T-helper 17 cell (primary cell): ENCODE data around the gene ZNRF3. TPM values are rescaled to one million over a fixed set of nuclear protein-coding genes. Genes with fewer than 3 reads are reported as not detected.
"Not testable (repeated sequence)": the region's sequence is repeated elsewhere in the genome, so short reads cannot be mapped to it uniquely, and the experiment has no call there.

Experiments
- ATAC-seq: fragments of 150-1000 bp; cut with Tn5 transposase; 2 replicates; pipeline ENCODE4 v1.10.0; 2021; ENCODE audit warnings: mild to moderate bottlenecking, moderate library complexity
- DNase-seq, 3 donors: peaks; one replicate each; pipeline versions ENCODE4 v3.0.0 to v3.0.0-alpha.2; 2020 to 2021
- H3K9me3 ChIP-seq: one replicate; pipeline ENCODE4 v1.7.0; 2013; ENCODE audit warnings: low read length, mild to moderate bottlenecking; ENCODE audit not compliant: control insufficient read depth, poor library complexity, severe bottlenecking
- H3K27ac Mint-ChIP-seq: one replicate; pipeline ENCODE4 v1.8.0; 2022; ENCODE audit warnings: mild to moderate bottlenecking, moderate library complexity, mixed read lengths
- H3K27me3 Mint-ChIP-seq: one replicate; pipeline ENCODE4 v1.8.0; 2022; ENCODE audit warnings: mixed read lengths
- H3K36me3 Mint-ChIP-seq: one replicate; pipeline ENCODE4 v1.8.0; 2022; ENCODE audit warnings: low read depth, mixed read lengths
- H3K4me1 Mint-ChIP-seq: one replicate; pipeline ENCODE4 v1.8.0; 2022; ENCODE audit warnings: mild to moderate bottlenecking, mixed read lengths
- H3K4me3 Mint-ChIP-seq: one replicate; pipeline ENCODE4 v1.8.0; 2022; ENCODE audit warnings: mild to moderate bottlenecking, moderate library complexity, mixed read lengths
- total RNA-seq, 4 donors: library from RNA in 2 of 4; stranded (reverse) in 2 of 4; gene quantifications; one replicate each; pipeline ENCODE4 v1.2.3 and lab custom pipeline; 2022 to 2026

ZNRF3 gene
- total RNA-seq, 2 donors from 2014 or later, result 0.31 to 0.72 TPM

DNA sequence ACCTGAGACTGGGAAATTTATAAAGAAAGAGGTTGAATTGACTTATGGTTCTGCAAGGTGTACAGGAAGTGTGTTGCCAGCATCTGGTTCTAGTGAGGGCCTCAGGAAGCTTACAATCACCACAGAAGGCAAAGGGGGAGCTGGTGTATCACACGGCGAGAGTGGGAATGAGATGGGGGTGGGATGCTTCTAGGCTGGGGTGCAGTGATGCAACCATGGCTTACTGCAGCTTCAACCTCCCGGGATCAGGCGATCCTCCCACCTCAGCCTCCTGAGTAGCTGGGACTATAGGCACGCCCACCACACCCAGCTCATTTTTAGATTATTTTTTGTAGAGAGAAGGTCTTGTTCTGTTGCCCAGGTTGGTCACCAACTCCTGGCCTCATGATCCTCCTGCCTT lies 117.3 kb downstream of the ZNRF3 start:
- H3K27me3 Mint-ChIP-seq, result peaks cover 12% of the 10 kb centered on the region
- peaks cover 2% of the 10 kb centered on the region for H3K4me1 Mint-ChIP-seq
- H3K27ac Mint-ChIP-seq, result no peak overlapping the region
- DNase-seq (no peak), ATAC-seq (no peak)
- H3K36me3 Mint-ChIP-seq, result no peaks in the 10 kb centered on the region
- H3K9me3 ChIP-seq, result no peaks in the 10 kb centered on the region
- no peak overlapping the region for H3K4me3 Mint-ChIP-seq

DNA sequence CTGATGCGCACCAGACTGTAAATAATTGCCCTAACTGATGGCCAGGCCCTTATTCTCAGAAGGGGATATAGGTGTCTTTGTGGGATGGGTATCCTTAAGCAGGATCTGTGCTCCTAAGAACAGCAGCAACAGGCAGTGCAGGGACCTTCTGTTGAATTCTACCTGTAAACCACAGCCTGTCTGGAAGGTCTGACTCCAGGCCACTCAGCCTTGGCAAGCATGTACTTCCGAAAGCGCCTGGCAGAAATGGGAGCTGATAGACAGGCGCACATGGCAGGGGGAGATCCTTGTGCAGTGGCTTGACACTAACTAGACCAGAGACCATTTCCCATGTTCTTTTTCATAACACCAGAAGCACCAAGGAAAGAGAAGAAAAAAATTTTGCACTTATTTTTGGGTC lies 119.2 kb downstream of the ZNRF3 start:
- no peak for ATAC-seq

DNA sequence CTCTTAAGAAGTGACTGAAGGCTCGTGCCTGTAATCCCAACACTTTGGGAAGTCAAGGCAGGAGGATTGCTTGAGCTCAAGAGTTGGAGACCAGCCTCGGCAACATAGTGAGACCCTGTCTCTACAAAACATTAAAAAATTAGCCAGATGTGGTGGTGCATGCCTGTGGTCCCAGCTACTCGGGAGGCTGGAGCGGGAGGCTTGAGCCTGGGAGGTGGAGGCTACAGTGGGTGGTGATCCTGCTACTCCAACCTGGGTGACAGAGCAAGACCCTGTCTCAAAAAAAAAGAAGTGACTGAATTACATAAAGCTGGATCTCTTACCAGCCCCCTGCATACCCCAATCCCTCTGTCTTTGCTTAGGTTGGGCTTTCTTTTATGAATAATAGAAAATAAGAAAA lies 120.2 kb downstream of the ZNRF3 start:
- H3K27me3 Mint-ChIP-seq, result peaks cover 16% of the 10 kb centered on the region
- H3K4me1 Mint-ChIP-seq, result peaks cover 4% of the 10 kb centered on the region
- no peaks in the 10 kb centered on the region for H3K36me3 Mint-ChIP-seq
- no peak for ATAC-seq
- no peak overlapping the region for H3K27ac Mint-ChIP-seq
- no peak for DNase-seq
- H3K9me3 ChIP-seq, result no peaks in the 10 kb centered on the region
- no peak overlapping the region for H3K4me3 Mint-ChIP-seq

More for the DNA sequence above, 119.2 kb downstream of the ZNRF3 start:
- no peak overlapping the region for H3K27ac Mint-ChIP-seq
- no peak for DNase-seq
- H3K4me1 Mint-ChIP-seq, result peaks cover 4% of the 10 kb centered on the region
- H3K4me3 Mint-ChIP-seq, result no peak overlapping the region
- H3K9me3 ChIP-seq, result no peaks in the 10 kb centered on the region
- H3K27me3 Mint-ChIP-seq, result peaks cover 16% of the 10 kb centered on the region
- H3K36me3 Mint-ChIP-seq, result no peaks in the 10 kb centered on the region

DNA sequence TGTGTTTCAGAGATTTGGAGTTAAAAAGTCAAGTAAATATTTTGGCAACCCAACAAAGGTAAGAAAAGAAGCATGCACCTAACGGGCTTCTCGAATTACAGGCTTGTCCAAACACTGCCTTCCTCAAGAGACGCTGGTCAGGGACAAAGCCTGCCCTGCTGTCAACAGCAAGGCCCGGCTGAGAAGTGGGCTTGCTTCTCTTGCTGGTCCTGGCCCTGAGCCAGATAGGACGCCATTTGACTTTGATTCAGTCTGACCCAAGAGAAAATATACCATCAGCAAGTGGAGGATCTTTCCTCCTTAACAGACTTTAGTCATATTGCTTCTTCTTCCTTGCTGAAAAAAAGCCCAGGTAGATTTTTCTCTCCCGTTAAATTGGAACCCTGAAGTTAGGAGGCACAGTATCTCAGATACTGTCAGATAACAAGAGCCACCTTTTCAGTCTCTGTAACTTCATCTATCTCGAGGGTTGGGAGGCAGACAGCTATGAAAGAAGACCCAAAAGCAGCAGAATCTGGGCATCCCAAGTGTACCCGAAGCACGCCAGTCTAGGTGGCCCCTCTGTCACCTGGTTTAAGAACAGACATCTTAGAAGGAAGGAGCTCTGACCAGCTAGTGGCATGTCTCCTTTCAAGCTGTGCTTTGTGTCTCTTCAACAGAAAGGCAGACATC lies 120.7 kb downstream of the ZNRF3 start:
- peaks cover 16% of the 10 kb centered on the region for H3K27me3 Mint-ChIP-seq
- H3K4me1 Mint-ChIP-seq, result peaks cover 4% of the 10 kb centered on the region
- DNase-seq (no peak), ATAC-seq (no peak)
- H3K27ac Mint-ChIP-seq, result no peak overlapping the region
- no peaks in the 10 kb centered on the region for H3K36me3 Mint-ChIP-seq
- no peaks in the 10 kb centered on the region for H3K9me3 ChIP-seq
- no peak overlapping the region for H3K4me3 Mint-ChIP-seq

DNA sequence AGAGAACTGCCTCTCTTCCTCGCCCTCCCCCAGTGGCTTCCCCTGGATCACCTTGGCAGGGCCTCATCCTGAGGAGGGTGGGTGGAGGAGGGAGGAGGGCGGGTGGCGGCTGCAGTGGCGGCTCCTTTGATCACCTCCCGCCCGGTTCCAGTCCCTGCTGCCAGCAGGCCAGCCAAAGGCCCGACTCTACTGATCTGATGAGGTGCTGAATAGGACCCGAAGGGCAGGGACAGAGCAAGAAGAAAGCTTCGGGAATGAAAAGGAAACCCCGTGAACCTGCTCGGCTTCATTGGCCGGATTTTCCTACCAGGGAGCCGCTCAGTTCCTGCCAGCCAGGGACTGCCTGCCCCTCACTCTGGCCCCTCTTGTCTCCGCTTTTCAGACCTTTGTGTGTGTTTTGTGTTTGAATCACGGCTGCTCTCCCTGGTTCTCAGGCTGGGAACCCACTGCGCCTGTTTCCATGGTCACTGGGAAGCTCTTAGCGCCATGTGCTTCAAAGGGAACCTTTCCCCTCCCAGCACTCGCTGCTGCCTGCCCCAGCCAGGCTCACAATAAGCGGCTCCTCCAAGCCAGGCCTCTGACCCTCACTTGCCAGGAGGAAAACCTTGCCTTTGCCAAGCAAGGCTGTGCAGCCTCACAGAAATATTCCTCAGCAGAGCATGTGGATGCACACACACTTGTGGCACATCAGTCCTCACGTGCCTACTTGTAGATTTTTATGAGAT lies 121.4 kb downstream of the ZNRF3 start:
- Mint-ChIP-seq H3K4me3 (no peak overlapping the region), H3K27ac (no peak overlapping the region), H3K27me3 (peaks cover 16% of the 10 kb centered on the region), H3K4me1 (peaks cover 4% of the 10 kb centered on the region), H3K36me3 (no peaks in the 10 kb centered on the region)
- H3K9me3 ChIP-seq, result no peaks in the 10 kb centered on the region
- DNase-seq, result no peak
- ATAC-seq, result no peak

DNA sequence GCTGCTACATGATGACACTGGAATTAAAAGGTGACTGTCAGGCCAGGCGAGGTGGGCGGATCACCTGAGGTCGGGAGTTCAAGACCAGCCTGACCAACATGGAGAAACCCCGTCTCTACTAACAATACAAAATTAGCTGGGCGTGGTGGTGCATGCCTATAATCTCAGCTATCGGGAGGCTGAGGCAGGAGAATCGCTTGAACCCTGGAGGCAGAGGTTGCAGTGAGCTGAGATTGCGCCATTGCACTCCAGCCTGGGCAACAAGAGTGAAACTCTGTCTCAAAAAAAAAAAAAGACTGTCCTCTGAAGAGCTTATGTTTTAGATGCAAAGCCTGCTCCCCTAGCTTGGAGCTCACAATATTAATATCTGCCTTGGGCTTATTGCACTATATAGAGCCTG lies 122.4 kb downstream of the ZNRF3 start:
- not testable (repeated sequence) for H3K27ac Mint-ChIP-seq, H3K4me1 Mint-ChIP-seq, H3K4me3 Mint-ChIP-seq, H3K9me3 ChIP-seq, H3K36me3 Mint-ChIP-seq, ATAC-seq, DNase-seq
- H3K27me3 Mint-ChIP-seq, result peaks cover 17% of the 10 kb centered on the region

DNA sequence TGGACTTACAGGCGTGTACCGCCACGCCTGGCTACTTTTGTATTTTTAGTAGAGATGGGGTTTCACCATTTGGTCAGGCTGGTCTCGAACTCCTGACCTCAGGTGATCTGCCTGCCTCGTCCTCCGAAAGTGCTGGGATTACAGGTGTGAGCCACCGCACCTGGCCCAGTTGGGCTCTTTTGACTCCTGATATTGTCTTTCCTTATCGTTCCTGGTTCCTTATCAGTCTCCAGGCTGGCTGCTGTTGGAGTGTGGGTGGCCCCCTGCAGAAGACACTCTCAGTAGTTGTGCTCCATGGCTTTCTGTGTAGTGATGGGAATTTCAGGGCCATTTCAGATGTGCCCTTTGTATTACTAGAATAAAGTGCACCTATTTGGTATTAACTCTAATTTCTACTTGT lies 123.0 kb downstream of the ZNRF3 start:
- H3K27ac Mint-ChIP-seq, result no peak overlapping the region
- H3K27me3 Mint-ChIP-seq, result peaks cover 22% of the 10 kb centered on the region
- H3K9me3 ChIP-seq, result no peaks in the 10 kb centered on the region
- no peak for DNase-seq
- H3K36me3 Mint-ChIP-seq, result no peaks in the 10 kb centered on the region
- H3K4me1 Mint-ChIP-seq, result peaks cover 6% of the 10 kb centered on the region
- no peak overlapping the region for H3K4me3 Mint-ChIP-seq
- ATAC-seq, result no peak

DNA sequence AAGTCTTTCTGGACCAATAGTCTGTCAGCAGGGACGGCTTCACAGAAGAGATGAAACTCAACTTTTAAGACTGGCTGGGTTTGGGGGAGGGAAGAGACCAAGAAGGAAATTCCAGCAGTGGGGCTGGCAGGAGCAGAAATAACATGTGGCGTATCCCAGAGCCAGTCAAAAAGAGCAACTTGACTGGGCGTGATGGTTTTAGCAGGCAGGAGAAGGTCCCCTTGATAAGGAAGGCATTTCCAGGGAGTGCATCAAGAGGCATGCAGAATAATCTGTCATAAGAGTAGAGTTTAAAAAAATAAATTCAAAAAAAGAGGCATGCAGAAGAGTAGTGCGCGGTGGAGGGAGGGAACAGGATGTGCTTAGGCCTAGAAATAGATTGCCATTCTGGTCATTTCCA lies 125.8 kb downstream of the ZNRF3 start:
- Mint-ChIP-seq H3K27ac (no peak overlapping the region), H3K27me3 (peaks cover 17% of the 10 kb centered on the region), H3K4me3 (no peak overlapping the region), H3K36me3 (no peaks in the 10 kb centered on the region), H3K4me1 (peaks cover 6% of the 10 kb centered on the region)
- ATAC-seq (no peak), DNase-seq (no peak)
- H3K9me3 ChIP-seq, result no peaks in the 10 kb centered on the region

DNA sequence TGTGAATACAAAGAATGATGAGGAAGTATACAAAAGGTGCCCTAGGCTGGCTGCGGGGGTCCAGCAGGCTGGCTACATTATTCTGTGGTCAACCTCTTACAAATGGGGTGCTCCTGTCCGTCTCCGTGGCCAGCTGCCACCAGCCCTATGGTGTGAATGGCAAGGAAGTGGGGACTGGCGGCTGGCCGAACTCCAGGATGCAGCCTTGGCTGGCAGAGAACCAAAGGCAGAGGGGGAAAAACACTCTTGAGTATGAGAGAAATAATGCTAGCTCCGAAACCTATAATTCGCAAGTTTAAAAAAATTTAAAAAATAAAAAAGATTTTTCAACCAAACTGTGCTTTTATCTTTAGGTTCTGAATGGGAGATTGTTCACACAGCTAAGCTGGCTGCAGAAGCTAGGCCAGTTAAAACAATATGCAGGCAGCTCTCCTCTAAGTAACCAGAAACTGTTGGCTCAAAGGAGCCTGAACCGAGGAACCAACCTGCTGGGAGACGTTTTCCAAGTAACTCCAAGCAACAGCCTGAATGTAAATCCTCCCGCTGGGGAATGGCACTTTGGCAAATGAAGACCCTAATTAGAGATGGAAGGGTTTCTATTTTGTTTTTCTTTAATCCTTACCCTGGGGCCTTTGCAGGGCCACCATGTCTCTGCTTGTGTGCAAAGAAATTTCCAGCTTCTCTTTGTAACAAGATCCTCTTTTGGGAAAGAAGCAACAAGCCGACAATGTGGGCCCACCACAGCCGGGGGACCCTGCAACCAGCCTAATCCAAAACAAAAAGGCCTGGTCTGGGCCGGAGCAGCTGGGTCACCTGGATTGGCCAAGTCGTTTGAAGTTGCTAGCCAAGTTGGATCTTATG lies 128.1 kb downstream of the ZNRF3 start:
- DNase-seq (no peak), ATAC-seq (no peak)
- no peak overlapping the region for H3K4me3 Mint-ChIP-seq
- no peak overlapping the region for H3K27ac Mint-ChIP-seq
- H3K36me3 Mint-ChIP-seq, result no peaks in the 10 kb centered on the region
- peaks cover 17% of the 10 kb centered on the region for H3K27me3 Mint-ChIP-seq
- peaks cover 6% of the 10 kb centered on the region for H3K4me1 Mint-ChIP-seq
- no peaks in the 10 kb centered on the region for H3K9me3 ChIP-seq

DNA sequence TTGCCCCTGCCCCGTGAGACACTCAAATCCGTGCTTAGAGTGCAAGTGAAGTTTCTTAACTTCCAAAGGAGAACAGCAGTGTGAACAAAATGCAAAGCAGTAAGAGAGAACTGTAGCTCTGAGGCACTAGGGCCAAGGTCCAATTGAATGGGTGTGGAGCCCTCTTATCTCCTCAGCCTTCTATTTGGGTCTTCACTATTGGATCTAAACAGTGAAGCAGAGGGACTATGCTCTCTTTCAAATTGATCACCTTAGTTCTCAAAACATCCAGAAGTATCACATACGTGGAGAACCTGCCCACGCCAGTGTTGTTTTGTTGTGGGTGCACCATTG lies 128.7 kb downstream of the ZNRF3 start:
- H3K27me3 Mint-ChIP-seq, result peaks cover 13% of the 10 kb centered on the region
- ATAC-seq (no peak), DNase-seq (no peak)
- peaks cover 6% of the 10 kb centered on the region for H3K4me1 Mint-ChIP-seq
- H3K4me3 Mint-ChIP-seq, result no peak overlapping the region
- no peaks in the 10 kb centered on the region for H3K36me3 Mint-ChIP-seq
- no peak overlapping the region for H3K27ac Mint-ChIP-seq
- H3K9me3 ChIP-seq, result no peaks in the 10 kb centered on the region

DNA sequence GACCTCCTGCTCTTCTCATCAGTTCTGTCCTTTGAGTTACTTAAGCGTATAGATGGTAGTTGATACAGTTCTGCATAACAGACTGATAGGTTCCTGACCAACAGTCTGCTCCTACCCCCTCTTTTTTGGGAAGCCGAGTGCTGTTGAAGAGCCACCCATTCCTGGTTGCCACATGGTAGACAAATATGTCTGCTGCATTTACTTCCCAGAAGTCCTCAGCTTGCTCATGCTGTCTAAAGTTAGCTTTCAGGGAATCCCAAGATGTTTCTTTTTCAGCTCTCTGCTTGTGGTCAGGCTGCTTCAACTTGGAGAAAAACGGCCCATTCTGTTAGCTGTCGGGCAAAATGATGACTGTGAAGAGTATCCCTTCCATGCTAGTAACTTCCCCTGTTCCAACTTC lies 129.6 kb downstream of the ZNRF3 start:
- no peak for DNase-seq
- H3K36me3 Mint-ChIP-seq, result peaks cover under 1% of the 10 kb centered on the region
- peaks cover 6% of the 10 kb centered on the region for H3K4me1 Mint-ChIP-seq
- H3K27ac Mint-ChIP-seq, result no peak overlapping the region
- ATAC-seq, result no peak
- H3K4me3 Mint-ChIP-seq, result no peak overlapping the region
- H3K27me3 Mint-ChIP-seq, result peaks cover 20% of the 10 kb centered on the region
- H3K9me3 ChIP-seq, result no peaks in the 10 kb centered on the region

DNA sequence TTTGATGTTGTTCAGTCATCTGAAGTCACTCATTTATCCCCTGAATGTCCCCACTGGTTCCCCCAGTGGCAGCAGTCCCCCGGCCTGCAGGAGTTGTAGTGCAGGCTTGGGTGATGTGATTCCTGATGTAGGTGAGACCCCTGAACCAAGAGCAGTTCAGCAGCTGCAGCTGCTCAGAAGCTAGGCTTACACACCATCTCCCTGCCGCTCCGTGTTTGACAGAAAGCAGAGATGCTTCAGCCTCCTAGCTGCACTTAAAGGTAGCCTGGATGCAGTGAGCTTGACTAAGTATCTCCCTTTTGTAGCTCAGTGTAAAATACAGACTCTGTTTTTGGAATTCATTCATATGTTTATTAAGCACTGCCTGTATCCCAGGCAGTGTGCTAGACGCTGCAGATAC lies 130.9 kb downstream of the ZNRF3 start:
- no peak for DNase-seq
- no peak overlapping the region for H3K4me3 Mint-ChIP-seq
- H3K9me3 ChIP-seq, result no peaks in the 10 kb centered on the region
- H3K36me3 Mint-ChIP-seq, result peaks cover 2% of the 10 kb centered on the region
- no peak overlapping the region for H3K27ac Mint-ChIP-seq
- ATAC-seq, result no peak
- peaks cover 6% of the 10 kb centered on the region for H3K4me1 Mint-ChIP-seq
- peaks cover 20% of the 10 kb centered on the region for H3K27me3 Mint-ChIP-seq

DNA sequence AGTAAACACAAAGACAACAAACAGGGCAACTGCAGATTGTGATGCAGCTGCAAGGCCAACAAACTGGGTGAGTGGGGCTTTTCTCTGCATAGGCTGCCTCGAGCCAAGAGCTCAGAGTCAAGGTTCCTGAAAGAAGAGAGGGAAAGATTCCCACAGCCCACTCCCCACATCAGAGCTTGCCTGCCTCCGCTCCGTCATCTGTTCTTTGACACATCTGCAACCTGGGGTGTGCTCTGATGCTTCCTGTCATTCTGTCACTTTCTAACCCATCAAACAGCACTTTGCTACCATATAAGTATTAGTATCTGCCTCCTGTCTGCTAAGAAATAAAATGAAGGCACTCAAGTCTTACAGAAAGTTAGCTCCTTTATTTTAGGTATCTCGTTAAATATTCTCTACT lies 131.4 kb downstream of the ZNRF3 start:
- Mint-ChIP-seq H3K4me1 (peaks cover 6% of the 10 kb centered on the region), H3K36me3 (peaks cover 2% of the 10 kb centered on the region), H3K4me3 (no peak overlapping the region), H3K27me3 (peaks cover 20% of the 10 kb centered on the region), H3K27ac (no peak overlapping the region)
- DNase-seq, result no peak
- ATAC-seq, result no peak
- no peaks in the 10 kb centered on the region for H3K9me3 ChIP-seq
